H9 (cell line): Measurements from ENCODE around the gene SDK2. TPM values are rescaled to one million over a fixed set of nuclear protein-coding genes. Genes with fewer than 3 reads are reported as not detected.

Experiments
- DNase-seq: peaks from one replicate; pipeline ENCODE4 v3.0.0-alpha.2; 2017
- H2AFZ ChIP-seq: one replicate; pipeline ENCODE4 v1.6.1; 2013; ENCODE audit warnings: mild to moderate bottlenecking, low read length, control low read depth, moderate library complexity
- H2AK5ac ChIP-seq: 2 replicates; pipeline ENCODE4 v1.6.1; 2013; ENCODE audit warnings: low read length, control low read depth, mixed read lengths; ENCODE audit not compliant: insufficient read length
- H2BK120ac ChIP-seq: one replicate; pipeline ENCODE4 v1.6.1; 2013; ENCODE audit warnings: low read depth, mild to moderate bottlenecking, low read length, control low read depth, inconsistent platforms; ENCODE audit not compliant: poor library complexity, severe bottlenecking
- H2BK12ac ChIP-seq: 2 replicates; pipeline ENCODE4 v1.6.1; 2013; ENCODE audit warnings: low read length, control low read depth, mixed read lengths, low read depth; ENCODE audit not compliant: insufficient read length
- H2BK15ac ChIP-seq: 2 replicates; pipeline ENCODE4 v1.6.1; 2013; ENCODE audit warnings: low read depth, low read length, control low read depth
- H2BK20ac ChIP-seq: one replicate; pipeline ENCODE4 v1.6.1; 2013; ENCODE audit warnings: low read depth, mild to moderate bottlenecking, low read length, control low read depth, inconsistent platforms; ENCODE audit not compliant: poor library complexity, severe bottlenecking
- H2BK5ac ChIP-seq: 2 replicates; pipeline ENCODE4 v1.6.1; 2013; ENCODE audit warnings: low read length, control low read depth, mixed read lengths; ENCODE audit not compliant: insufficient read length
- H3K14ac ChIP-seq: 2 replicates; pipeline ENCODE4 v1.6.1; 2013; ENCODE audit warnings: low read length, control low read depth; ENCODE audit not compliant: insufficient read depth
- H3K18ac ChIP-seq: 2 replicates; pipeline ENCODE4 v1.6.1; 2013; ENCODE audit warnings: low read depth, mild to moderate bottlenecking, mixed read lengths, low read length, control low read depth; ENCODE audit not compliant: insufficient read length
- H3K23ac ChIP-seq: 2 replicates; pipeline ENCODE4 v1.6.1; 2013; ENCODE audit warnings: low read length, control low read depth, mixed read lengths, low read depth; ENCODE audit not compliant: insufficient read length
- H3K23me2 ChIP-seq: 2 replicates; pipeline ENCODE4 v1.6.1; 2013; ENCODE audit warnings: low read depth, mild to moderate bottlenecking, mixed read lengths, low read length, control low read depth; ENCODE audit not compliant: insufficient read length, poor library complexity, severe bottlenecking
- H3K27ac ChIP-seq: 2 replicates; pipeline ENCODE4 v1.5.1; 2013; ENCODE audit warnings: low read length, control low read depth, mixed read lengths, low read depth; ENCODE audit not compliant: insufficient read length
- H3K27me3 ChIP-seq: 2 replicates; pipeline ENCODE4 v1.6.1; 2013; ENCODE audit warnings: low read length, control low read depth, inconsistent platforms; ENCODE audit not compliant: insufficient read depth
- H3K4ac ChIP-seq: 2 replicates; pipeline ENCODE4 v1.6.1; 2013; ENCODE audit warnings: low read depth, mild to moderate bottlenecking, control low read depth, inconsistent platforms, low read length, moderate library complexity
- H3K4me1 ChIP-seq: 2 replicates; pipeline ENCODE4 v1.6.1; 2013; ENCODE audit warnings: low read length, control low read depth, inconsistent platforms; ENCODE audit not compliant: insufficient read depth
- H3K4me2 ChIP-seq: 2 replicates; pipeline ENCODE4 v1.6.1; 2013; ENCODE audit warnings: low read length, control low read depth, mixed read lengths; ENCODE audit not compliant: insufficient read length, insufficient read depth
- H3K56ac ChIP-seq: 2 replicates; pipeline ENCODE4 v1.6.1; 2013; ENCODE audit warnings: low read depth, mild to moderate bottlenecking, mixed read lengths, low read length, control low read depth; ENCODE audit not compliant: insufficient read length
- H3K79me1 ChIP-seq: 2 replicates; pipeline ENCODE4 v1.6.1; 2013; ENCODE audit warnings: low read depth, mild to moderate bottlenecking, moderate library complexity, low read length, control low read depth, inconsistent platforms; ENCODE audit not compliant: insufficient read depth, poor library complexity, severe bottlenecking
- H3K79me2 ChIP-seq: 2 replicates; pipeline ENCODE4 v1.6.1; 2013; ENCODE audit warnings: low read length, control low read depth, inconsistent platforms; ENCODE audit not compliant: insufficient read depth
- H3K9ac ChIP-seq: 2 replicates; pipeline ENCODE4 v1.6.1; 2013; ENCODE audit warnings: low read length, control low read depth, mixed read lengths; ENCODE audit not compliant: insufficient read length; ENCODE audit errors: extremely low read depth
- H3K9me3 ChIP-seq: one replicate; pipeline ENCODE4 v1.6.1; 2013; ENCODE audit warnings: low read depth, low read length, inconsistent platforms; ENCODE audit not compliant: control insufficient read depth
- H3T11ph ChIP-seq: one replicate; pipeline ENCODE4 v1.6.1; 2013; ENCODE audit warnings: mild to moderate bottlenecking, low read length, control low read depth, inconsistent platforms
- H4K20me1 ChIP-seq: one replicate; pipeline ENCODE4 v1.6.1; 2013; ENCODE audit not compliant: control insufficient read depth, insufficient read length, insufficient read depth
- H4K5ac ChIP-seq: 2 replicates; pipeline ENCODE4 v1.6.1; 2013; ENCODE audit warnings: low read depth, mild to moderate bottlenecking, mixed read lengths, low read length, control low read depth; ENCODE audit not compliant: insufficient read length
- H4K8ac ChIP-seq: replicated peaks from 2 replicates; pipeline ENCODE4 v1.6.1; 2013; ENCODE audit warnings: low read length, control low read depth, mixed read lengths, low read depth; ENCODE audit not compliant: insufficient read length
- H4K91ac ChIP-seq: 2 replicates; pipeline ENCODE4 v1.6.1; 2013; ENCODE audit warnings: low read depth, mild to moderate bottlenecking, moderate library complexity, mixed read lengths, low read length, control low read depth; ENCODE audit not compliant: insufficient read length
- H3K27ac Mint-ChIP-seq, 3 experiments: 2 replicates in 2 of 3; 3 replicates in 1 of 3; pipeline ENCODE4 v1.8.0; 2020 to 2021; ENCODE audit warnings: mixed read lengths in 3 of 3, mild to moderate bottlenecking in 1 of 3, moderate library complexity in 1 of 3
- H3K27me3 Mint-ChIP-seq: 2 replicates; pipeline ENCODE4 v1.8.0; 2021; ENCODE audit warnings: low read depth, mild to moderate bottlenecking, moderate library complexity, mixed read lengths
- H3K36me3 Mint-ChIP-seq, 3 experiments: 2 replicates in 2 of 3; 3 replicates in 1 of 3; pipeline ENCODE4 v1.8.0; 2020 to 2021; ENCODE audit warnings: low read depth in 3 of 3, mixed read lengths in 3 of 3; ENCODE audit not compliant: insufficient read depth in 1 of 3
- H3K4me1 Mint-ChIP-seq, 2 experiments: 2 replicates each; pipeline ENCODE4 v1.8.0; 2020; ENCODE audit warnings: mixed read lengths in 2 of 2
- H3K4me3 Mint-ChIP-seq, 2 experiments: 2 replicates in 1 of 2; 3 replicates in 1 of 2; pipeline ENCODE4 v1.8.0; 2020 to 2021; ENCODE audit warnings: mild to moderate bottlenecking in 2 of 2, mixed read lengths in 2 of 2, moderate library complexity in 1 of 2
- H3K9me3 Mint-ChIP-seq, 2 experiments: 2 replicates in 1 of 2; 3 replicates in 1 of 2; pipeline ENCODE4 v1.8.0; 2020; ENCODE audit warnings: mild to moderate bottlenecking in 2 of 2, mixed read lengths in 2 of 2, moderate library complexity in 1 of 2
- CTCF ChIP-seq: fragments of 200-600 bp; sonication (generic); conservative IDR thresholded peaks from 3 replicates; pipeline ENCODE4 v1.8.0; 2021; ENCODE audit warnings: antibody characterized with exemption, mild to moderate bottlenecking
- WGBS: extraction: QIAGEN DNeasy Blood & Tissue Kit; methylation state at CpG from one replicate; pipeline ENCODE4 v1.1.7; 2013; ENCODE audit warnings: missing lambda C conversion rate, low lambda C conversion rate, mixed read lengths; ENCODE audit not compliant: insufficient read length; ENCODE audit errors: extremely low coverage; 5-methylcytosine and 5-hydroxymethylcytosine counted together
- total RNA-seq: library from RNA; stranded (reverse); gene quantifications from 2 replicates; pipeline ENCODE4 v1.2.1, GENCODE V29; 2021

Gene SDK2
- total RNA-seq, 1 experiment from 2014 or later = 9.1 TPM

GRCh38 chr17:73642659-73643000 is 1.6 kb downstream of the SDK2 start:
- no peak overlapping the region for H4K8ac ChIP-seq
- H3K27ac ChIP-seq = no peak overlapping the region
- no peak for DNase-seq
- H3K4ac ChIP-seq = no peak overlapping the region
- Mint-ChIP-seq H3K4me1 (peaks cover 32 to 59% of the 10 kb centered on the region in 2 experiments), H3K4me3 (peak overlapping the region; percentile 66 to 89), H3K27me3 (peaks cover 67% of the 10 kb centered on the region), H3K9me3 (no peaks in the 10 kb centered on the region), H3K36me3 (peaks cover 0 to 2% (median 0%) of the 10 kb centered on the region in 3 experiments; a peak in 2 of 7 replicates), H3K27ac (no peak overlapping the region)
- no peak overlapping the region for H2BK15ac ChIP-seq
- peaks cover 23% of the 10 kb centered on the region for H3K23me2 ChIP-seq
- no peak overlapping the region for H3T11ph ChIP-seq
- no peak overlapping the region for H2BK12ac ChIP-seq
- no peak overlapping the region for H2BK20ac ChIP-seq
- H3K27me3 ChIP-seq = peaks cover 16% of the 10 kb centered on the region; the same call in 1 of the 2 replicates
- H4K20me1 ChIP-seq = no peaks in the 10 kb centered on the region
- H3K4me1 ChIP-seq = no peaks in the 10 kb centered on the region
- H3K23ac ChIP-seq = no peak overlapping the region
- H3K9ac ChIP-seq = no peak overlapping the region
- no peak overlapping the region for H2BK5ac ChIP-seq
- TF ChIP-seq CTCF = no peak
- no peak overlapping the region; the same call in 1 of the 2 replicates for H3K14ac ChIP-seq
- no peak overlapping the region for H2AFZ ChIP-seq
- no peaks in the 10 kb centered on the region for H3K79me2 ChIP-seq
- no CpG with 5 or more reads among the region's 11 CpGs for WGBS
- peak overlapping the region; percentile 46 for H3K4me2 ChIP-seq
- H2BK120ac ChIP-seq = no peak overlapping the region
- no peak overlapping the region for H3K18ac ChIP-seq
- H3K9me3 ChIP-seq = no peaks in the 10 kb centered on the region
- H2AK5ac ChIP-seq = no peak overlapping the region
- H3K79me1 ChIP-seq = no peaks in the 10 kb centered on the region
- H4K5ac ChIP-seq = no peak overlapping the region
- no peak overlapping the region for H4K91ac ChIP-seq
- no peak overlapping the region for H3K56ac ChIP-seq
